Karpas-422 (cell line): ENCODE measurements around the gene LRRK2. TPM values are rescaled to one million over a fixed set of nuclear protein-coding genes. Genes with fewer than 3 reads are reported as not detected.

ENCODE experiments used
- DNase-seq: peaks from one replicate; pipeline ENCODE4 v3.0.0-alpha.2; 2015
- H2AFZ ChIP-seq: fragments of 200-600 bp; sonication (generic); 2 replicates; pipeline ENCODE4 v1.6.1; 2014; ENCODE audit warnings: antibody characterized with exemption, low read length, mixed read lengths
- H3K27ac ChIP-seq: fragments of 200-600 bp; sonication (generic); 2 replicates; pipeline ENCODE4 v1.5.1; 2014; ENCODE audit warnings: mild to moderate bottlenecking, low read length, moderate library complexity
- H3K27me3 ChIP-seq: fragments of 200-600 bp; sonication (generic); 2 replicates; pipeline ENCODE4 v1.6.1; 2014; ENCODE audit warnings: low read length, mixed read lengths
- H3K36me3 ChIP-seq: fragments of 200-600 bp; sonication (generic); 2 replicates; pipeline ENCODE4 v1.6.1; 2014; ENCODE audit warnings: low read length, mixed read lengths; ENCODE audit not compliant: insufficient read depth
- H3K4me1 ChIP-seq: fragments of 200-600 bp; sonication (generic); 2 replicates; pipeline ENCODE4 v1.6.1; 2014; ENCODE audit warnings: mild to moderate bottlenecking, low read length, mixed read lengths
- H3K4me2 ChIP-seq: fragments of 200-600 bp; sonication (generic); 2 replicates; pipeline ENCODE4 v1.6.1; 2014; ENCODE audit warnings: low read length, low read depth, mild to moderate bottlenecking; ENCODE audit not compliant: poor library complexity, severe bottlenecking
- H3K4me3 ChIP-seq: fragments of 200-600 bp; sonication (generic); 2 replicates; pipeline ENCODE4 v1.5.1; 2014; ENCODE audit warnings: mild to moderate bottlenecking, antibody characterized with exemption, low read length, mixed read lengths
- H3K79me2 ChIP-seq: fragments of 200-600 bp; sonication (generic); 2 replicates; pipeline ENCODE4 v1.6.1; 2014; ENCODE audit warnings: mild to moderate bottlenecking, low read length, mixed read lengths
- H3K9ac ChIP-seq: fragments of 200-600 bp; sonication (generic); 2 replicates; pipeline ENCODE4 v1.6.0; 2014; ENCODE audit warnings: low read length
- H3K9me2 ChIP-seq: fragments of 200-600 bp; sonication (generic), shearing (Covaris generic); replicated peaks from 2 replicates; pipeline ENCODE4 v1.6.0; 2014; ENCODE audit warnings: mild to moderate bottlenecking, low read length, moderate library complexity; ENCODE audit not compliant: insufficient read depth
- H3K9me3 ChIP-seq: fragments of 300-700, 200-600 bp; sonication (generic); 2 replicates; pipeline ENCODE4 v1.6.1; 2014; ENCODE audit warnings: low read length, mixed read lengths
- H4K20me1 ChIP-seq: fragments of 200-600 bp; sonication (generic); 2 replicates; pipeline ENCODE4 v1.6.1; 2014; ENCODE audit warnings: mild to moderate bottlenecking, antibody characterized with exemption, low read length, low read depth; ENCODE audit not compliant: insufficient read depth
- total RNA-seq: library from RNA; depleted of rRNA; stranded (reverse); fragments of >200 nt; shearing (Covaris generic); gene quantifications from 2 replicates; pipeline ENCODE4 v1.2.3, GENCODE V29; 2014; ENCODE audit warnings: low replicate concordance

The LRRK2 gene
- total RNA-seq, 1 experiment from 2014 or later, result 0.15 TPM

DNA sequence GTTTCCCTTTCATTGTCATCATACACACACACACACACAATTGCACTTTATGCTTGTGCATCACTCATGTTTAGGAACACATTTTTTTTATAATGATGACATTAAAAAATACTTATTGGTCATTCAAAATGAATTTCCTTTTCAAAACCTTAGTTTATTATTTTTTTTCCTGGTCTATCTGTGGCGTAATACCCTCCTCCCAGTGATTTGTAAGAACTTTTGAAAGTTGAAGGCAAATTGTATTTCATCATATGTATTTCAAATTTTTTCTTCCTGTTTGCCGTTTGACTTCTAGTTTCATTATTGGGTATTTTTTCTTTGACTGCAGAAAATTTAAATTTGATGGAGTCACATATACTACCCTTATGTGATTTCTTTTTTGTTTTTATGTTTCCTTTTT lies 2.5 kb upstream of the LRRK2 start:
- H3K4me1 ChIP-seq, result peaks cover 33% of the 10 kb centered on the region
- H3K27me3 ChIP-seq, result no peaks in the 10 kb centered on the region
- no peak overlapping the region for H3K4me3 ChIP-seq
- no peaks in the 10 kb centered on the region for H3K36me3 ChIP-seq
- no peaks in the 10 kb centered on the region for H4K20me1 ChIP-seq
- H3K79me2 ChIP-seq, result no peaks in the 10 kb centered on the region
- no peaks in the 10 kb centered on the region for H3K9me3 ChIP-seq
- no peak overlapping the region for H2AFZ ChIP-seq
- DNase-seq, result no peak
- H3K9me2 ChIP-seq, result no peaks in the 10 kb centered on the region
- no peak overlapping the region for H3K9ac ChIP-seq
- no peak overlapping the region for H3K4me2 ChIP-seq
- H3K27ac ChIP-seq, result no peak overlapping the region

DNA sequence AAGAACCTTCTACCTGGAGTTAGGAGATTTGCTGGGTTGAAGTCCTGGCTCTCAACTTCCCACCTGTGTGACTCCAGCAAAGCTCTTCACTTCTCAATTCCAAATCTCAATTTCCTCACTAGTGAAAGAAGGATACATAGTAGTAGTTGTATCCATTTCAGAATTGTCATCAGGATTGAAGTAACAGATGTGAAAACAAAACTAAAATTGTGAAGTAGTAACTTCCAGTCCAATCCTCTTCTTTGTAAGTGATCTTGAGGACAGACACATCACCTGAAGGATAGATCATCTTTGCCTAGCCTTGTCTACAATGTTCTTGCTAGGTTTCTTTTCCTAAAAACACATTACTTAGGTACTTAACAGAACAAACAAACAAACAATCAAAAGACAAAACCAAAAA lies 1.2 kb upstream of the LRRK2 start:
- Histone ChIP-seq H4K20me1 (no peaks in the 10 kb centered on the region), H3K4me3 (no peak overlapping the region), H3K9ac (no peak overlapping the region), H2AFZ (no peak overlapping the region), H3K9me2 (no peaks in the 10 kb centered on the region), H3K4me1 (peaks cover 33% of the 10 kb centered on the region), H3K79me2 (no peaks in the 10 kb centered on the region), H3K27me3 (no peaks in the 10 kb centered on the region), H3K27ac (no peak overlapping the region), H3K4me2 (no peak overlapping the region), H3K36me3 (no peaks in the 10 kb centered on the region), H3K9me3 (no peaks in the 10 kb centered on the region)
- DNase-seq, result no peak

GRCh38 chr12:40225337-40225983 lies 663 bp downstream of the LRRK2 start:
- Histone ChIP-seq H3K79me2 (no peaks in the 10 kb centered on the region), H3K4me1 (peaks cover 33% of the 10 kb centered on the region), H3K4me2 (peak overlapping the region; percentile 60), H3K27me3 (no peaks in the 10 kb centered on the region), H3K36me3 (no peaks in the 10 kb centered on the region), H3K9me2 (no peaks in the 10 kb centered on the region), H3K27ac (no peak overlapping the region), H3K9me3 (no peaks in the 10 kb centered on the region), H3K9ac (no peak overlapping the region), H3K4me3 (peak overlapping the region; percentile 37; the same call in 1 of the 2 replicates), H4K20me1 (no peaks in the 10 kb centered on the region), H2AFZ (no peak overlapping the region)
- no peak for DNase-seq

- H3K79me2 ChIP-seq, result no peaks in the 10 kb centered on the region
- H3K4me2 ChIP-seq, result peak overlapping the region; percentile 60
- no peaks in the 10 kb centered on the region for H3K27me3 ChIP-seq
- H3K9me3 ChIP-seq, result no peaks in the 10 kb centered on the region
- 0 out of 2 replicates have a peak overlapping the region, but pooled peaks have one; percentile 37 for H3K4me3 ChIP-seq
- H2AFZ ChIP-seq, result no peak overlapping the region
- peaks cover 33% of the 10 kb centered on the region for H3K4me1 ChIP-seq
- no peaks in the 10 kb centered on the region for H3K36me3 ChIP-seq
- H3K9me2 ChIP-seq, result no peaks in the 10 kb centered on the region
- no peaks in the 10 kb centered on the region for H4K20me1 ChIP-seq
- no peak overlapping the region for H3K27ac ChIP-seq
- no peak overlapping the region for H3K9ac ChIP-seq
- peak; percentile 88 for DNase-seq
Observed at GRCh38 chr12:40225984-40226602, 1.3 kb downstream of the LRRK2 start.

- H3K4me2 ChIP-seq, result peak overlapping the region; percentile 60
- DNase-seq, result no peak
- H3K9ac ChIP-seq, result no peak overlapping the region
- H3K79me2 ChIP-seq, result no peaks in the 10 kb centered on the region
- H3K4me3 ChIP-seq, result 0 out of 2 replicates have a peak overlapping the region, but pooled peaks have one; percentile 3
- no peaks in the 10 kb centered on the region for H3K9me3 ChIP-seq
- H3K27ac ChIP-seq, result no peak overlapping the region
- peaks cover 33% of the 10 kb centered on the region for H3K4me1 ChIP-seq
- H3K9me2 ChIP-seq, result no peaks in the 10 kb centered on the region
- no peaks in the 10 kb centered on the region for H3K36me3 ChIP-seq
- no peaks in the 10 kb centered on the region for H3K27me3 ChIP-seq
- no peaks in the 10 kb centered on the region for H4K20me1 ChIP-seq
- H2AFZ ChIP-seq, result no peak overlapping the region
Observed at GRCh38 chr12:40226705-40227104, 1.9 kb downstream of the LRRK2 start.

GRCh38 chr12:40227447-40227846 lies 2.6 kb downstream of the LRRK2 start:
- Histone ChIP-seq H3K79me2 (no peaks in the 10 kb centered on the region), H2AFZ (no peak overlapping the region), H4K20me1 (no peaks in the 10 kb centered on the region), H3K27ac (no peak overlapping the region), H3K36me3 (no peaks in the 10 kb centered on the region), H3K27me3 (no peaks in the 10 kb centered on the region), H3K9ac (no peak overlapping the region), H3K4me1 (peaks cover 37% of the 10 kb centered on the region), H3K9me2 (no peaks in the 10 kb centered on the region), H3K4me3 (no peak overlapping the region), H3K9me3 (no peaks in the 10 kb centered on the region), H3K4me2 (no peak overlapping the region)
- no peak for DNase-seq

DNA sequence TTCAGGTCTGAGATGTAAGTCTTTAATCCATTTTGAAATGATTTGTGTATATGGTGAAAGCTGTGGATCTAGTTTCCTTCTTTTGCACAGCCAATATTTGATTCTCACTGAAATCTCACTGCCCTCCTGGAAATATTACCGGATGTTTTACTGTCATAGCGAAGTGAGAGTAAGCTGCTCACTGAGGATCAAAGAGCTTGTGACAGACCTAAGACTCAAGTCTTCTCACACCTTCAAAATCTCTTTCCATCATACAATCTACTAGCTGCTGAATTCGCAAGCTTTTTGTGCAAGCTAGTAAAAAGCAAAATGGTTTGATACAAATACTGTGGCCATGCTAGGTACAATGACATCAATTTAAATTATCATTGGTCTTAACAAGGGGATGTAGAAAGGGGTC lies 3.9 kb downstream of the LRRK2 start:
- Histone ChIP-seq H3K27ac (no peak overlapping the region), H3K9me3 (no peaks in the 10 kb centered on the region), H3K9me2 (no peaks in the 10 kb centered on the region), H2AFZ (no peak overlapping the region), H3K36me3 (no peaks in the 10 kb centered on the region), H3K27me3 (no peaks in the 10 kb centered on the region), H3K4me3 (no peak overlapping the region), H3K9ac (no peak overlapping the region), H3K79me2 (no peaks in the 10 kb centered on the region), H3K4me2 (no peak overlapping the region), H4K20me1 (no peaks in the 10 kb centered on the region), H3K4me1 (peaks cover 47% of the 10 kb centered on the region)
- DNase-seq, result no peak

DNA sequence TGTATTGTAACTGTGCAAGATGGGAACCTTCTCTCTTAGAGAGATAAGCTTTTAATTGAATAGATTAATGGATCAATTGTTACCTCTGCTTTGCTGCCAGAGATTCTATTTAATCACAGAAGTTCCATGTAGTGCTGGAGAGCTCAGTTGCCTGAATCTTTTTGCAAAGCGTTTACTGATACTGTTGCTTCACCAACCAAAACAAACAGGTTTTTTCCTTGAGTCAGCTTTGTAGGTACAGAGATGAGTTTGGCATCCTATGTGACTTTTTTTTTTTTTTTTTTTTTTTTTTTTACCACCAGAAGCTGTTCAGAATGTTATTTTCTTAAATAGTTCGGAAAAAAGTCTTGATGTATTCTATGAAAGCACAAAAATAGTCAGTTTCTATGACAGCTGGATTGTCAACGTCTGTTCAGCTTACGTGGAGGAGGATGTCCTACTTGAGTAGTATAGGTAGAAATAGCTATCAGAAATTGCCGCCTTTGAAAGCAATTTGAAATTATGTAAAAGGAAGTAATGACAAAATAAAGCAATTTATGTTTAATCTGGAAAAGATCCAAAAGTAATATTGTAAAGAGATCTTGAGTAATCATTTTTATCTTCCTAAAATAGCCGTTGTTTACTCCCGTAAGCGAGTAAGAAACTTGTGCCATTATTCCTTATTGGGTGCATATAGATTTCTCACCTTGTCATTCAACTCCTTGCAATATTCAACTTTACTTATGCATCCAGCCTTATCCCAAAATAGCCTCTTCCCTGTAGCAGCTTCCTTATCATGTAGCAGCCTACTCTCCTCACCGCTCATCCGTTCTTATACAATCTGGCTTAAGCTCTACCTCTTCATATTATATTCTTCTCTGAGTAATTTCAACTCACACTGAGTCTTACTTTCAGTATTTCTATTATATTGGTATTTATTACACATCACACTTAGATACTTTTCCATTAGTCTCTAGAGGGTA lies 5.2 kb downstream of the LRRK2 start:
- no peak overlapping the region for H2AFZ ChIP-seq

More for the DNA sequence above, 5.2 kb downstream of the LRRK2 start:
- no peak overlapping the region for H3K4me3 ChIP-seq
- no peak overlapping the region for H3K27ac ChIP-seq
- H3K4me2 ChIP-seq, result no peak overlapping the region
- H3K36me3 ChIP-seq, result no peaks in the 10 kb centered on the region
- H4K20me1 ChIP-seq, result no peaks in the 10 kb centered on the region
- no peaks in the 10 kb centered on the region for H3K9me2 ChIP-seq
- H3K27me3 ChIP-seq, result no peaks in the 10 kb centered on the region
- H3K9me3 ChIP-seq, result no peaks in the 10 kb centered on the region
- DNase-seq, result no peak
- no peak overlapping the region for H3K9ac ChIP-seq
- peaks cover 37% of the 10 kb centered on the region for H3K4me1 ChIP-seq
- no peaks in the 10 kb centered on the region for H3K79me2 ChIP-seq
